Stimulated activated CD8-positive, alpha-beta memory T cell treated with anti-CD3 and anti-CD28 coated beads, Interleukin-7, amount 100 ng/mL, for 48 hours (primary cell): Measurements from ENCODE around the gene SORCS2.

Experiments used
- DNase-seq, 2 donors: peaks; one replicate each; pipeline ENCODE4 v3.0.0-alpha.2; 2020; ENCODE audit warnings: low read depth in 1 of 2; ENCODE audit errors: extremely low read depth in 1 of 2

The SORCS2 gene

GRCh38 chr4:7775396-7775795 lies 583.1 kb downstream of the SORCS2 start:
- DNase-seq, result no peak

GRCh38 chr4:7777017-7777710 lies 584.8 kb downstream of the SORCS2 start:
- no peak for DNase-seq

DNA sequence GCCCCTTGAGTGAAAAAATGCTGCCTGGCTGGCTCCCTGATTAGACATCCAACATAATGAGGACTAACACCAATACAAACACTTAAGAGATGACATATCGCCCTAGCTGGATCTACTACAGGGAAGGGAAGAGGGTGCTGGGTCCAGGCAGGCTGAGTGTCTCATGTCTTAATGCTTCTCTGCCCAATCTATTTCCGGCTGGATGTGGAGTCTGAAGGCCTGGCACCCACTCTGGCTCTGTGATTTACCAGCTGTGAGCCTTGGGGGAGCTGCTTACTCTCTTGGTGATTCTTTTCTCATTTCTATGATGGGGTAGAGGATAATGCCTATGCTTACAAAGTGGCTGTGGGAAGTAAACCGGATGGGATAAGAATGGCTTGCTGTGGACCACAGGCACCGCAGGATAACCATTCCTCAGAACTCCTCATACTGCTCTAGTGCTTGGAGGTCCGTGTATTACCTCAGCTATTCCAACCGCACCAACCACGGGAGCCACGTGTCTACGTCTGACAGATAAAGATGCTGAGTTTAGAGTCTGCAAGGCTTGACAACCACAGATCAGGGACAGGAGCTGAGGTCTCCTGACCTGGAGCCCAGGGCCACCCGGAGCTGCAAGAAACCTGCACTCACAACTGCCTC lies 585.7 kb downstream of the SORCS2 start:
- DNase-seq, result no peak

DNA sequence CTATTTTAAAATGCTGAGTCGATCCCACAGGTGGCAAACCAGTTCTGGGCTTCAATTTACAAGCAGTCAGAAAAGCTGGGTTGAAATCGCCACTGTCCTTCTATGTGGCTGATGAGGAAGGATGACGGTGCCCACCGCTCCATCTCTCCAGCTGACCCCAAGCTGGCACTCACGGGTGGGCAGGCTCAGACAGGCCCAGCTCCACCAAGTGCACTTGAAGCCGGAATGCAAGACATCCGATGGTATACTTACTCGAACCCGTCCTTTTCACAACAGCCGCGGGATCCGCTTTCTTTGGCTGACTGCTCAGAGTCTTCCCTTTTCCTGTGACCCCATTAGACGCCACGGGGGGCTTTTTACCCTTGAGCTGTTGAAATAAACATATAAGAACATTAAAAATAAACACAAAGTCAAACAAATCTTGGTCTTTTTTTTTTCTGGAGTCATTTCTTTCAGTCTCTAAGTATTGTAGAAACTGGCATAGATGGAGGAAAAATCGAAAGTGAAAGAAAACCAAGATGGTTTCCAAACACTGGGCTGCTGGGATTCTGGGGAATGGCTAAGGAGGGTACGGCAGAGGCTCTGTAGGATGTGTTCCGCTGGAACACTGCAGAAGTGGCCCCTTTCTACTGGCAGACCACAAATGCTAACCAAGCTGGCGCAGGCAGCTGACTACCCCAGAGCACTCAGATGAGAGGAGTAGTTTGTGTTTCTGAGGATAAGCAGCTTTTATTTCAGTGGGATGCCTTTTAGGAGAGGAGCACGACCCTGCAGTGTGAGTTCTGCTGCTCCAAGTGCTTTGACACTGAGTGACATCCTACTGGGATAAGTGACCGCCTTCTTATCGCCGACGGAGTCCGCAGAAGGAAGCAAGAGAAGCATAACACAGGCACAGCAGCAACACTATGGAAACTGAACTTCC lies 586.4 kb downstream of the SORCS2 start:
- no peak for DNase-seq

- DNase-seq, result no peak
Measured at GRCh38 chr4:7779432-7779768, 587.1 kb downstream of the SORCS2 start.

DNA sequence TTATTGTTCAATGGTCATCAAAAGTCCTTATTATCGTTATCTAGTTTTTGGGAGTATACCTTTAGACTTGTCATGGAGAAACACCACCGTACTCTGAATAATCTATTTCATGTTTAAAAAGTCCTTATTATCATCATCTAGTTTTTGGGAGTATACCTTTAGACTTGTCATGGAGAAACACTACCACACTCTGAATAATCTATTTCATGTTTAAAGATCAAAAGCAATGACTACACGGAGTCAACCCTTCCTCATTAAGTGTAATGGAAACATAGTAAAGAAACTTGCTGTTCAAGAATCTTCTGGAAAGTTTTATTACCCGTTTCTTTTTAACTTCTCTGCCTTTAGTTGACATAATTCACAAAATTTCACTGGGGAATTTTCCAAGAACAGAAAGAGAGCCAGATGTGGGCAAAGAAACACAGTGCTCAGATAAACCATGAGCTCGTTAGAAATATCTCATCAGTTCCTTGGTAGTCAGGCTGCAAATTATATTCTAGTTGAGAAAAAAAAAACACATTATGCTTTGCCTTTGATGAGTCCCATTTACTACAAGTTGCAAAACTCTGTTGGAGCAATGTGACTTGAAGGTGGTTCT lies 588.5 kb downstream of the SORCS2 start:
- DNase-seq, result no peak

DNA sequence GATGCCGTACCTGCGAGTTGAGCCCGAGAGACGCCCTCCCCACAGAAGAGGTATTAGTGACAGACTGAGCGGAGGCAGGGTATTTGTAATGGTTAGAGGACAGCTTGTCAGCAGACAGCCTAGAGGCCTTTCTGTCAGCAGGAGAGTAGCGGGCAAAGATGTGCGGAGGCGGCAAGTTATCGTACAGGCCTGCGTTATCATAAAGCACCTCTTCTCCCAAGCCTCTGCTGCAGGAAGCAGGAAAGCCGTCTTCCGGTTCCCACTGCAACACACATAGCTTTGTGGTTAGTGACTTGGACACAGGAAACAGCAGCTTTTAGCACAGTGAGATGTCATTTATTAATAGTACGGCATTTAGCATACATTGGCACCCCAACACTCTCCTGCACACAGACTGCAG lies 589.0 kb downstream of the SORCS2 start:
- DNase-seq, result no peak

- DNase-seq, result no peak
Measured at GRCh38 chr4:7781993-7782392, 589.7 kb downstream of the SORCS2 start.

DNA sequence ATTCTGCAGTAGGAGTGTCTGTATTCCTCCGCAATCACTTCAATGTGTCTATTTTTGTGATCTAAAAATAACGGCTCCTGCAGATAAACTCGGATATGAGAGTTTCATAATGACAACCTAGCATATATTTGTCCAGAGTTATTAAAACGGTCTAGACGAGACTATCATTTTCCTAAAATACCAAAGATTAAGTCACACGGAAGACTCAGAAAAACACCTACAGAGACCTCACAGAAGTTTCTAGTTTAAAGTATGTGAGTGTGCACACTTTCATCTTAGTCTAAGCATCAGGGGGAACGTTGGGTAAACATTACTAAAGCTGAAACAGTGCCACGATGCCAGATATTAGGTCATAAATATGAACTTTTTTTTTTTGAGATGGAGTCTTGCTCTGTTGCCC lies 590.4 kb downstream of the SORCS2 start:
- no peak for DNase-seq

GRCh38 chr4:7783541-7783940 lies 591.2 kb downstream of the SORCS2 start:
- DNase-seq, result no peak

GRCh38 chr4:7784131-7784870 lies 592.0 kb downstream of the SORCS2 start:
- no peak for DNase-seq

DNA sequence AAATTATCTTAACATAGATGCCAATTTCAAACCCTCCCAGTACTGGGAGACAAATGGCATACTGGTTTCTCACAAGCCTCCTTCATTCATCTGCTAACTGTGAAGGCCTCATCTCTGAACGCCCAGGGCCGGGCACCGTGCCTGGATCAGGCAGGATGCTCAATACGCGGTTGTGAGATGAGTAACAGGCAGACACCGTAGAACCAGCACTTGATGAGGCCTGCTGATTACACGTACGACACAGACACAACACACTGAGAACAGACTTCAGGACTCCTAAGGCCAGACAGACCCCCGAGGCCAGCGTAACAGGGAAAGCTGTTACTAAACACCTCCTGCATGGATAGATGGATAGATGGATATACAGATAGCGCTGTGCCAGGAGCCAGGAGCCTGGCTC lies 592.7 kb downstream of the SORCS2 start:
- peak in 1 of 2 donors; percentile 16 for DNase-seq

DNA sequence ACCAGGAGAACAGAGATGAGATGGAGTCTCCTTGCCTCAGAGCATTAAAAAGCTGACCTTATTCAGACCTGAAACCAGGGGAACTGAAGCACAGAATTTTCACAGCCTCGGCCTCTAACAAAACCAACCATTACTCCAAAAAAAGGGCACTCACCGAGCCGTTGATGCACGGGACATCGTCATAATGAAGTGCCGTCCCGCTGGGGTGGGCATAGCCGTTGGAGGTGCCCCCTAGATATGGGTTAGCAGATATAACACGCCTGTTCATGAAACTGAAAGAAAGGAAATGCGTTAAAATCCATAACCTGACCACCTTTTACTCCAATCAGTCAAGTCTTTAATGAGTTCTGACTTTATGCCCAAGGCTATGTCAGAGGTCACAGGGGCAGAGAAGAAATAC lies 593.7 kb downstream of the SORCS2 start:
- no peak for DNase-seq

GRCh38 chr4:7786517-7786916 lies 594.2 kb downstream of the SORCS2 start:
- no peak for DNase-seq

GRCh38 chr4:7787067-7787466 lies 594.7 kb downstream of the SORCS2 start:
- DNase-seq, result no peak

GRCh38 chr4:7787681-7788141 lies 595.4 kb downstream of the SORCS2 start:
- no peak for DNase-seq

DNA sequence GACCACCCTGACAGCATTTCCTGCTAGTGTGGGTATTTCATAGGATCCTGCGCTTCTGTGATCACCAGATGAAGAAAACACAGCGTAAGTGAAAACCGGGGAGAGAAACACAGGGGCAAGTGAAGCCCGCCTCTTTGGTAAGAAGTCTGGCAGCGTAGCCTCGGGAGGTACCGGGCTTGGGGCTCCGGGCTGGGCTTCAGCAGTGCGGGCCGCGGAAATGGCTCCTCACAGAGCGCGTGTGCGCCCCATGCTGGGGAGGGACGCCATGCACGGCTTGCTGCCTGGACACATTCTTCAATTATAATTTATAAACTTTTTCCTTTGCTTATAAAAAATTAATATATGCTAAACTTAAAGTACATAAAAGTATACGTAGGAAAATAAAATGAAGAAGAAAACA lies 595.9 kb downstream of the SORCS2 start:
- DNase-seq, result no peak

GRCh38 chr4:7788694-7789425 lies 596.5 kb downstream of the SORCS2 start:
- DNase-seq, result no peak

DNA sequence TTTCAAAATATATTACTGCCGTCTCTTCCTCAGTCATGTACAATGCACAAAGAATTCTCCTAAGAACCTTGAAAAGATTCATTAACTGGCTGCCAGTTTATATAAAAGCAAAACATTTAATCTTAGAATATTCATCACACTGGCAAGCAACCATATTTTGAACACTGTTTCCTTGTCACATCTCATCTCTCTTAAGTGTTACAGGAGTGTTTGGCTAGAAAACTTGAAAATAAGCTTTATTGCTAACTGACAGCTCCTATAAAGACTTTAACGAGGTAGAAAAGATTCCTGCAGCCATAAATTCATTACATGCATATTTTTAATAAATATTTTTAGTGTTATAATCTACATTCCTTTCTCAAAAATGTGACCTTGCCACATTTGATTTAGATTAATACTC lies 597.7 kb downstream of the SORCS2 start:
- no peak for DNase-seq

GRCh38 chr4:7790999-7791398 lies 598.7 kb downstream of the SORCS2 start:
- no peak for DNase-seq
